ENCODE data around the gene NR5A1. TPM values are rescaled to one million over a fixed set of nuclear protein-coding genes. Genes with fewer than 3 reads are reported as not detected.

NR5A1 gene
- total RNA-seq, 1 donor from 2014 or later: not detected

GRCh38 chr9:124450241-124450924, 56.8 kb downstream of the NR5A1 start, which contains the start of gene ADGRD2:
ADGRD2 (plus strand) TSS chr9:124450451; CDS start chr9:124451667, 1,216 bp downstream.
- DNase-seq (ENCODE audit: low spot score in 2 of 2): peak in 1 of 2 donors; percentile 56
- FAIRE-seq: no peak

- FAIRE-seq (no peak), DNase-seq (ENCODE audit: low spot score in 2 of 2) (peak in 1 of 2 donors; percentile 20)
Measured at GRCh38 chr9:124449381-124450151, 57.6 kb downstream of the NR5A1 start.

DNA sequence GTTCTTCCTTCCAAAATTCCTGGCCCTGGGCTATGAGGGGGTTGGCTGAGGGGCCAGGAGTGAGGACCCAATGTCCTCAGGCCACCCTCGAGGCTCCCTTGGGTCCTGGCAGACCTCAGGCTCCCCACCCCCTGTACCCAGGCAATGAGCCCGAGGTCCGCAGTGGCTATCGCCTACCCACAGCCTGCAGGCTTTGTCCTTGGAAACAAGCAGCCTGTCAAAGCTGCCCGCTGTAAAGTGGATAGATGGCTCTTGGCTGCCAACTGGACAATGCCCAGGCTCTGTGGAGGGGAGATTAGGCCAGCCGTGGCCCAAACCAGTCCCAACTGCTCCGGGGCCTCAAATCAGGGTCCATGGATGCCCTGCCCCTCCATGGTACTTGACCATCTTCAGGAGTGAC, 59.2 kb downstream of the NR5A1 start:
- FAIRE-seq: no peak
- DNase-seq (ENCODE audit: low spot score in 2 of 2): no peak

- no peak for DNase-seq (ENCODE audit: low spot score in 2 of 2)
Measured at GRCh38 chr9:124447297-124447661, 59.9 kb downstream of the NR5A1 start.

GRCh38 chr9:124444166-124444565, 63.0 kb downstream of the NR5A1 start:
- DNase-seq (ENCODE audit: low spot score in 2 of 2) (no peak), FAIRE-seq (no peak)

More at GRCh38 chr9:124447297-124447661, 59.9 kb downstream of the NR5A1 start:
- FAIRE-seq: no peak

DNA sequence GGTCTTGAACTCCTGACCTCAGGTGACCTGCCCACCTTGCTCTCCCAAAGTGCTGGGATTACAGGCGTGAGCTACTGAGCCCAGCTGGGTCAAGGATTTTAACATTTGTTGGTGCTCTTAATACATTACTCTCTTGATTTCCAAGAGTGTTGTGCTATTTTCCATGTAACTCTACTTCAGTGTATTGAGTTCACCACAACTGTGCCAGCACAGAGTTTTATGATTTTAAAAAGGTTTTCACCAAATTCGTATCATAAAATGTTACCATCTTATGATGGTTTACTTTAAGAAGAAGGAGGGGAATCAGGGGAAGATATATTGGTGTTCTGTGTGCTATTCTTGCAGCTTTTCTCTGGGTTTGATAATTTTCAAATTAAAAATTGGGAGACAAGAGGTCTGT, 63.6 kb downstream of the NR5A1 start:
- no peak for FAIRE-seq
- DNase-seq (ENCODE audit: low spot score in 2 of 2): no peak

- DNase-seq (ENCODE audit: low spot score in 2 of 2) (no peak), FAIRE-seq (no peak)
Measured at GRCh38 chr9:124442826-124443225, 64.4 kb downstream of the NR5A1 start.

DNA sequence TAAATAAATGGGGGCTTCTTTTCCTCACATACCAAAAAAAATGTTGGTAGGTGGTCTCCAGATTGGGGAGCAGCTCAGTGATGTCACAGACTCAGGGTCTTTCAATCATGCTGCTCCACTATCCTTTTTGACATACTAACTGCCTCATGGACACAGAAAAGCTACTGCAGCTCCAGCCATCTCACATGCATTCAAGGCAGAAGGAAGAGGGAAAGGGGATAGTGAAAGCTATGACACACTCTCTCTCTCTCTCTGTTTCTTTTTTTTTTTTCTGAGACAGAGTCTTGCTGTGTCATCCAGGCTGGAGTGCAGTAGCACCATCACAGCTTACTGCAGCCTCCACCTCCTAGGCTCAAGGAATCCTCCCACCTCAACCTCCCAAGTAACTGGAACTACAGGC, 64.8 kb downstream of the NR5A1 start:
- DNase-seq (ENCODE audit: low spot score in 2 of 2): no peak
- no peak for FAIRE-seq

DNA sequence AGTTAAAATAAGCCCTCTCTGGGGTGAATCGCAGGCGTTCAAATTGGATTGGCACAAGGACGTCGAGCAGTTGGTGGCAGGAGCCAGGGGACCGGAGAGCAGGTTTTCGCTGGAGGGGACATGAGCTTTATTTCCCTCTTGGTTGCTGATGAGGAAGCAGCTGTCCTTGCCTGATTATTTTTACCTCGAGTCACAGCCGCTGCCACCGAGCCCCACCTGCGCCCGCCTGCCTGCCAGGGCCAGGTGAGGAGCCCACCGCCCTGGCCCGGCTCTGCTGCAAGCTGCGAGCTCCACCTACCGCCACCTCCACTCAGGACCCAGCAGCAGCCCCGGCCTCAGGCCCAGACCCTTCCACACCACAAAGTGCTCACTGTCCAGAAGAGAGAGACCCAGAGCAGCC, 65.9 kb downstream of the NR5A1 start:
- FAIRE-seq: no peak
- DNase-seq (ENCODE audit: low spot score in 2 of 2): no peak

GRCh38 chr9:124440786-124441185, 66.4 kb downstream of the NR5A1 start:
- no peak for FAIRE-seq
- DNase-seq (ENCODE audit: low spot score in 2 of 2): no peak

GRCh38 chr9:124439686-124440243, 67.4 kb downstream of the NR5A1 start:
- FAIRE-seq (no peak), DNase-seq (ENCODE audit: low spot score in 2 of 2) (no peak)

DNA sequence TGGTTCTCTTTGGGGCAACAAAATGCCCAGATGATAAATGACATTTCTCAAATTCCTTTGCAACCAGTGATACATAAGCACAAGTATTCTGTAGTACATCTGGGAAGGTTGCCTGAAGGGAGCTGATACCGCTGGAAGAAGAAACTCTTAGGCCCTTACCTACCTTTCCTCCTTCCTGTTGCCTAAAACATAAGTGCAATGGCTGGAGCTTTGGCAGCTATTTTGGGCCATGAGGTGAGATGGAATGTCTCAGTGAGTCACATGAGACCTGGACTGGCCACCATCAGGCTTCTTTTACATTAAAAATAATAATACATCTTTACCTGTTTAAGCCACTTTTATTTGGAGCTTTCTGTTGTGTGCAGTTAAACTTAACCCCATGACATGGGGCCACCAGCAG, 68.1 kb downstream of the NR5A1 start:
- FAIRE-seq (no peak), DNase-seq (ENCODE audit: low spot score in 2 of 2) (no peak)

DNA sequence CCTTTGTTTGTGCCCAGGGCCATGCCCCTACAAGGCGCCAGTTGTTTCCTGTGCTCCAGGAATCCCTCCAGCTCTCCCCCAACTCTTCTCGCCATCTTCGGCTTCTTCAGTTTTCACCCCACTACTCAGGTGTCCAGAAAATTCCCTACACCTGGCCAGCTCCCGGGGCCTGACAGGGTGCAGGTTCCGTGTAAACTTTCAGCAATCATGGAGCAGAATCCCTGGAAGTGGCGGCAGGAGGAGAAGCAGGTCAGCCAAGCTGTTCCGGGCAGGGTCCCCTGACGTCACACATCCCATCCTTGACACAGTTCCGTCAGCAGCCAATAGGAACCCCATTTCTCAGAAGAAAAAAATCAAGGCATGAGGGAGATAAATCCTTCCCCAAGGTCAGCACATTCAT, 69.1 kb downstream of the NR5A1 start:
- FAIRE-seq (no peak), DNase-seq (ENCODE audit: low spot score in 2 of 2) (no peak)

GRCh38 chr9:124437086-124437485, 70.1 kb downstream of the NR5A1 start:
- FAIRE-seq (no peak), DNase-seq (ENCODE audit: low spot score in 2 of 2) (no peak)

- DNase-seq (ENCODE audit: low spot score in 2 of 2) (no peak), FAIRE-seq (no peak)
Measured at GRCh38 chr9:124436320-124436719, 70.9 kb downstream of the NR5A1 start.

Other genes starting within 250 kb of the NR5A1 start
- 11.0 TPM for gene NEK6, start 249.4 kb downstream of the NR5A1 start, total RNA-seq
- gene PSMB7, start 92.0 kb downstream of the NR5A1 start, total RNA-seq: 181 TPM
- not detected for gene ADGRD2, start 56.9 kb downstream of the NR5A1 start, total RNA-seq